ENCODE data around the gene GNG13.

DNA sequence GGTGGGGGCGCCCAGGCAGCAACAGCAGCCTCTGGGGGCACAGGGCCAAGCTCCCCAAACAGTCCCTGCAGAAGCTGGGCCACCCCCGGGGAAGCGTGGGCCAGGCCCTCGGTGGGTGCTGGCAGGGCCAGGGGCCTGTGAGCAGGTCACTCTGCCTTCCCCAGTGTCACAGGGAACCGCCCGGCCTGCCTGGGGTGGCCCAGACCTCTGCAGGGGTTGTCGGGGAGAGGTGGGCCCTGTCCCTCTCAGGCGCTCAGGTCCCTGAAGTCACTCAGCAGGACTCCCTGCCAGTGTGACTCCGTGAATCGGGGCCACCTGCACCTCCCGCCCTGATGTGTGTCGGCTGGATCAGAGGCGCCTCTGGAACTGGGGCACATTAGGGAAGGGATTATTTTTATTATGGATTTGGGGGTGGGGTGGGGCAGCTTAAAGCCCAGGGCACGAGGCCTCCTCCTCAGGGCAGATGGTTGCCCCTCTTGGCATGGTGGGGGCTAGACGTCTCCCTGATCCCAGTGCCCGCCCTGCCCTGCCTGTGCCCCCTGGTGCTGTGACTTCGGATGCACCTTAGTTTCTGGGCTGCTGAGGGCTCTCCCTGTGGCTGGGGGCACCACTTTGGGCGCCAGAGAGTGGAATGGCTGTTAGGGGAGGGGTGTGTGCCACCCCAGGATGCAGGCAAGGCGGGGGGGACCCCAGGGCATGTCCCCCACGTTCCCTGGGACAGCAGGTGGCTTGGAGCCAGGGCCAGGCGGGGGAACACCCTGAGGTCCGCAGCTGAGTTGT, 1.2 kb upstream of the GNG13 start:
- TF ChIP-seq, protein P1, sequence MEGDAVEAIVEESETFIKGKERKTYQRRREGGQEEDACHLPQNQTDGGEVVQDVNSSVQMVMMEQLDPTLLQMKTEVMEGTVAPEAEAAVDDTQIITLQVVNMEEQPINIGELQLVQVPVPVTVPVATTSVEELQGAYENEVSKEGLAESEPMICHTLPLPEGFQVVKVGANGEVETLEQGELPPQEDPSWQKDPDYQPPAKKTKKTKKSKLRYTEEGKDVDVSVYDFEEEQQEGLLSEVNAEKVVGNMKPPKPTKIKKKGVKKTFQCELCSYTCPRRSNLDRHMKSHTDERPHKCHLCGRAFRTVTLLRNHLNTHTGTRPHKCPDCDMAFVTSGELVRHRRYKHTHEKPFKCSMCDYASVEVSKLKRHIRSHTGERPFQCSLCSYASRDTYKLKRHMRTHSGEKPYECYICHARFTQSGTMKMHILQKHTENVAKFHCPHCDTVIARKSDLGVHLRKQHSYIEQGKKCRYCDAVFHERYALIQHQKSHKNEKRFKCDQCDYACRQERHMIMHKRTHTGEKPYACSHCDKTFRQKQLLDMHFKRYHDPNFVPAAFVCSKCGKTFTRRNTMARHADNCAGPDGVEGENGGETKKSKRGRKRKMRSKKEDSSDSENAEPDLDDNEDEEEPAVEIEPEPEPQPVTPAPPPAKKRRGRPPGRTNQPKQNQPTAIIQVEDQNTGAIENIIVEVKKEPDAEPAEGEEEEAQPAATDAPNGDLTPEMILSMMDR (IDR thresholded peaks at IDR 0.05) = no peak
- TF ChIP-seq POLR2A (IDR thresholded peaks at IDR 0.05) (no peak), EP300 (IDR thresholded peaks at IDR 0.05) (no peak)

All from ovary (tissue), 3 donors.